Endothelial cell (in vitro differentiated cells): Measurements from ENCODE around the gene GPR68. TPM values are rescaled to one million over a fixed set of nuclear protein-coding genes. Genes with fewer than 3 reads are reported as not detected.

ENCODE experiments used
- DNase-seq: peaks from one replicate; pipeline ENCODE4 v3.0.0; 2021; ENCODE audit warnings: low spot score
- H3K27ac Mint-ChIP-seq: one replicate; pipeline ENCODE4 v1.8.0; 2021; ENCODE audit warnings: mixed read lengths, inconsistent platforms; ENCODE audit not compliant: unreplicated experiment
- H3K27me3 Mint-ChIP-seq: one replicate; pipeline ENCODE4 v1.8.0; 2021; ENCODE audit warnings: mild to moderate bottlenecking, moderate library complexity, mixed read lengths, inconsistent platforms; ENCODE audit not compliant: unreplicated experiment
- H3K36me3 Mint-ChIP-seq: one replicate; pipeline ENCODE4 v1.8.0; 2021; ENCODE audit warnings: mild to moderate bottlenecking, low read depth, mixed read lengths, inconsistent platforms; ENCODE audit not compliant: unreplicated experiment
- H3K4me1 Mint-ChIP-seq: one replicate; pipeline ENCODE4 v1.8.0; 2021; ENCODE audit warnings: mild to moderate bottlenecking, mixed read lengths, inconsistent platforms; ENCODE audit not compliant: unreplicated experiment
- H3K4me3 Mint-ChIP-seq: one replicate; pipeline ENCODE4 v1.8.0; 2021; ENCODE audit warnings: mild to moderate bottlenecking, mixed read lengths, inconsistent platforms; ENCODE audit not compliant: unreplicated experiment
- H3K9me3 Mint-ChIP-seq: one replicate; pipeline ENCODE4 v1.8.0; 2021; ENCODE audit warnings: mixed read lengths, inconsistent platforms; ENCODE audit not compliant: unreplicated experiment
- CTCF ChIP-seq: fragments of 200-600 bp; sonication (generic); IDR thresholded peaks from one replicate; pipeline ENCODE4 v1.5.0; 2021; ENCODE audit warnings: antibody characterized with exemption; ENCODE audit not compliant: unreplicated experiment
- total RNA-seq: library from RNA; stranded (reverse); fragmentation: NEBNext Ultra II Directional; extraction: Animal tissue kit (Norgen Biotek cat#: 25700); gene quantifications from one replicate; pipeline ENCODE4 v1.2.1, GENCODE V29; 2021; ENCODE audit not compliant: unreplicated experiment

Gene GPR68
- total RNA-seq, 1 donor from 2014 or later: 5.4 TPM

DNA sequence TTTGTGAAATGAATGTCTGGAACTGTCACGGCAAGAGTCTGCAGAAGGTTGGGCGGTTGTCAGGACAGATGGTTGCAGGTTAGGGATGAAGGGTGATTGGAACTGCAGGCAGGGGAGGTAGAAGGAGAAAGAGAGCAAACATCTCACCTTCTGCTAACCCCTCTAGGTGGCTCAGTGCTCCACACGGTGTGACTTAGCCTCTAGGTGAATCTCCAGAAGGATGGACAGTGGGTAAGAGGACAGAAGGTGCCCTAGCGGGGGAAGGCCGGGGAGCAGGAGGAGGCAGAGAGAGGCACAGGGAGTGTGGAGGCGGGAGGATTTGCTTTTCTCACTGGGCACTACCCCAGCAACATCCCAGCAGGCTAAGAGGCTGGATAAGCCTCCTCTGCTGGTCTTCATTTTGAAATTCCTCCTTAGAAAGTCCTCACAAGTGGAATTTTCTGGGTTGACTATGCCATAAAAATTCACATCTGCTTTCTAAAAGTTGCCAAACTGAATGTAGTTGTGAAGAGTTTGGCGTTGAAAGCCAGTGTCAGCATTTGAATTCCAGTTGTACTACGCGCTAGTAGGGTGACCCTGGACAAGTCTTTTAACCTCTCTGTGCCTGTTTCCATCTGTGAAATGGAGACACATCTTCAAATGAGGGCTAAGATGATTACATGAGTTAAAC lies 10.7 kb upstream of the GPR68 start:
- peaks cover 46% of the 10 kb centered on the region for H3K4me1 Mint-ChIP-seq
- no peak for DNase-seq
- no peaks in the 10 kb centered on the region for H3K9me3 Mint-ChIP-seq
- TF ChIP-seq CTCF: no peak
- no peak overlapping the region for H3K4me3 Mint-ChIP-seq
- H3K36me3 Mint-ChIP-seq: peaks cover 4% of the 10 kb centered on the region
- peaks cover 7% of the 10 kb centered on the region for H3K27me3 Mint-ChIP-seq
- no peak overlapping the region for H3K27ac Mint-ChIP-seq

DNA sequence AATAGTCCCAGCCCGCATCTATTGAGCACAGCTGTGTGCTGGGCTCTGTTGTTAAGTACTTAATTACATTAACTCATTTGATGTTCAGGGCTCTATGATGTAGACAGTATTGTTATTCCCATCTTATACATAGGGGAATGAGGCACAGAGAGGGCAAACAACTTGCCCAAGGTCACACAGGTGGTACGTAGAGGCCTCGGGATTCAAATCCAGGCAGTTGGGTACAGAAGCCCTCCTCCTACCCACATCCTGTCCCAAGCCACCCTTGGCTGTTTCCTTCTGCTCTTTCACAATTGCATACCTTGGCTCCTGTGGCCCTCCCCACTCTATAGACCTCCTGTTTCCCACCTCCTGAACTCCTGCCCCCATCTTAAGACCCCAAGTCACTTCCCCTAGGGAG lies 10.0 kb upstream of the GPR68 start:
- Mint-ChIP-seq H3K4me3 (peak overlapping the region; percentile 84), H3K9me3 (no peaks in the 10 kb centered on the region), H3K27me3 (peaks cover 7% of the 10 kb centered on the region), H3K4me1 (peaks cover 53% of the 10 kb centered on the region), H3K27ac (peak overlapping the region; percentile 38), H3K36me3 (peaks cover 4% of the 10 kb centered on the region)
- no peak for DNase-seq
- TF ChIP-seq CTCF: no peak

DNA sequence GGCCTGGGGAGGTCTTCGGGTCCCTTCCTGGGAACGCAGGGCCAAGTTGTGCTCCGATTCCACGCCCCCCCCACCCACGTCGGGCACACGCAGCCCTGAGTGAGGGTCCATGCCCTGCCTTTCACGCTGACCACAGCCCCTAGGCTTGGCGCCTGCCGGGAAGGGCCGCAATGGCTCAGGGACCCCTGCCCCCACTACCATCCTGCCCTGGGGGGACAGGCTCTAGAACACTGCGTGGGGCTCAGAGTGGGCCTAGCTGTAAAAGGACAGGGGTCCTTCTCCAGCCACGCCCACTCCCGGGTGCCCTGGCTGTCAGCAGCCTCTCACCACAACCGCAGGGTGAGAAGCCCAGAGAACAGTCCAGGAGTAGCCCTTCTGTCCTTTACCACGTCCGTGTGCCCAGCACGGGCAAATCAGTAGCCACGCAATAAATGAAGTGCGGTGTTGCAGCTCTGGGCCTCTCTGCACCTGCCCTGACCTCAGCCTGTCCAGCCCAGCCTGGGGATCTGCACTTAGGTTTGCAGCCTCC lies 9.4 kb upstream of the GPR68 start:
- TF ChIP-seq CTCF: no peak
- Mint-ChIP-seq H3K4me3 (peak overlapping the region; percentile 84), H3K36me3 (peaks cover 4% of the 10 kb centered on the region), H3K4me1 (peaks cover 53% of the 10 kb centered on the region), H3K9me3 (no peaks in the 10 kb centered on the region), H3K27me3 (peaks cover 7% of the 10 kb centered on the region), H3K27ac (no peak overlapping the region)
- DNase-seq: no peak

DNA sequence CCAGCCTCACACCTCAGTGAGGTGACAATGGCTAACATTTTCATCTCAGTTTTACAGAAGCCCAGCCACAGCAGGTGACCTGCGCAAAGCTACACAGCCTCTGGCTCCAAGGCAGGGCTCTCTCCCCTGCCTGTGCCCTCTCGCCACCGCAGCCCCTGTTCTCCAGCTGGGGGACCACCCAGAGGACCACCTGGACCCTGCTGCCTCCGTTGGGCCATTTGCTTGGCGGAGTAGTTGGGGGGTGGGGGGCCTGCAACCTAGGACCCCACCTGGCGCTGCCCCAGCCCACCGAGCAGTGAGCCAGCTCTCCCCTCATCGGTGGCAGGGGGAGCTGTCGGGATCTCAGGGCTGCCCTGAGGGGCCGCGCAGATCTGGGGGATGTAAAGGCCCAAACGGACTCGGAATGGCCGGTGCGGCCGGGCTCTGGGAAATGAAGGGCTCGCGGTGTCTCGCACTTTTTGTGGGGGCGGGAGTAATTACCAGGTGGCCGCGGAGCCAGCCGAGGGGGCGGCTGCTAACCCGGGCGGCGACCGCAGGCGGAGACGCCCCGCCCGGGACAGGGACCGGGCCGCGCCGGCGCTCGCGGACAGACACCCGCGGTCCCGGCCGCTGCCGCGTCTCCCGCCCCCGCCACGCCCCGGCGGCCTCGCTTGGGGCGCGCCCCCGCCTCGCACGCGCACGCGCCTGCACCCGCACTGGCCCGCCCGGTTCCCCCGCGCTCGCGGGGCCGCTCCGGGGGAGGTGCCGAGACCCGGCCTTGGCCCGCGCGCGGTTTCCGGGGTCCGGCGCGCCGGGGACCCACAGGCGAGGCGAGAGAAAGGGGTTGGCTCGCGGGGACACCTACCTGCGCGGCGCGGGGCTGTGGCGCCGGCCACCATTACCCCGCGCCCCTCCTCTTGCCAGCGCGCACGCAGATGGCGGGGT lies 8.6 kb upstream of the GPR68 start:
- peaks cover 48% of the 10 kb centered on the region for H3K4me1 Mint-ChIP-seq
- no peaks in the 10 kb centered on the region for H3K9me3 Mint-ChIP-seq
- peaks cover 4% of the 10 kb centered on the region for H3K36me3 Mint-ChIP-seq
- peak overlapping the region; percentile 71 for H3K4me3 Mint-ChIP-seq
- peak; percentile 45 for DNase-seq
- H3K27me3 Mint-ChIP-seq: peaks cover 5% of the 10 kb centered on the region
- no peak overlapping the region for H3K27ac Mint-ChIP-seq
- TF ChIP-seq CTCF: no peak
